CD14-positive monocyte (primary cell): Measurements from ENCODE around the gene TESPA1. TPM values are rescaled to one million over a fixed set of nuclear protein-coding genes. Genes with fewer than 3 reads are reported as not detected.

ENCODE experiments used
- DNase-seq, 3 donors: peaks; one replicate each; pipeline ENCODE4 v3.0.0-alpha.2; 2011 to 2022
- H2AFZ ChIP-seq: 2 replicates; pipeline ENCODE4 v1.6.0; 2012; ENCODE audit warnings: mild to moderate bottlenecking, low read depth, low read length, inconsistent platforms; ENCODE audit not compliant: insufficient read depth, poor library complexity, severe bottlenecking
- H3K27ac ChIP-seq, 2 donors: 1 replicate in 1 of 2; 2 replicates in 1 of 2; pipeline ENCODE4 v1.5.1; 2012 to 2013; ENCODE audit warnings: low read length in 2 of 2, control low read depth in 1 of 2, inconsistent platforms in 1 of 2, low read depth in 1 of 2, mild to moderate bottlenecking in 1 of 2
- H3K27me3 ChIP-seq, 2 donors: one replicate each; pipeline versions ENCODE4 v1.6.0 to v1.6.1; 2011 to 2013; ENCODE audit warnings: low read length in 2 of 2; ENCODE audit not compliant: control insufficient read depth in 2 of 2, insufficient read depth in 2 of 2
- H3K36me3 ChIP-seq, 2 donors: replicated peaks in 1 of 2; 1 replicate in 1 of 2; 2 replicates in 1 of 2; pipeline versions ENCODE4 v1.5.1 to v1.6.1; 2012 to 2013; ENCODE audit warnings: low read length in 2 of 2, control low read depth in 1 of 2, inconsistent platforms in 1 of 2, mild to moderate bottlenecking in 1 of 2; ENCODE audit not compliant: insufficient read depth in 2 of 2, control insufficient read depth in 1 of 2
- H3K4me1 ChIP-seq, 2 donors: 1 replicate in 1 of 2; 2 replicates in 1 of 2; pipeline versions ENCODE4 v1.5.1 to v1.6.1; 2012 to 2013; ENCODE audit warnings: low read length in 2 of 2, control low read depth in 1 of 2, inconsistent platforms in 1 of 2, mild to moderate bottlenecking in 1 of 2, moderate library complexity in 1 of 2; ENCODE audit not compliant: insufficient read depth in 2 of 2, control insufficient read depth in 1 of 2
- H3K4me2 ChIP-seq: replicated peaks from 2 replicates; pipeline ENCODE3; 2012; ENCODE audit warnings: low read length, moderate library complexity, mild to moderate bottlenecking; ENCODE audit not compliant: poor library complexity, severe bottlenecking; ENCODE audit errors: extremely low read depth
- H3K4me3 ChIP-seq, 3 experiments: fragments of 200-600 bp in 1 of 3; sonication (generic) in 1 of 3; replicated peaks in 1 of 3; 1 replicate in 2 of 3; 2 replicates in 1 of 3; pipeline ENCODE4 v1.5.1; 2011 to 2013; ENCODE audit warnings: low read length in 3 of 3, mild to moderate bottlenecking in 3 of 3, control low read depth in 2 of 3, low read depth in 2 of 3, inconsistent platforms in 1 of 3, moderate library complexity in 1 of 3
- H3K79me2 ChIP-seq: 2 replicates; pipeline ENCODE4 v1.6.0; 2012; ENCODE audit warnings: mild to moderate bottlenecking, control low read depth, inconsistent platforms, low read length, moderate library complexity; ENCODE audit not compliant: insufficient read depth
- H3K9ac ChIP-seq: 2 replicates; pipeline ENCODE4 v1.6.0; 2017; ENCODE audit warnings: low read length, mild to moderate bottlenecking; ENCODE audit not compliant: insufficient read depth, poor library complexity, severe bottlenecking
- H3K9me3 ChIP-seq, 2 donors: replicated peaks in 1 of 2; 1 replicate in 1 of 2; 2 replicates in 1 of 2; pipeline versions ENCODE4 v1.5.1 to v1.6.1; 2012 to 2013; ENCODE audit warnings: low read length in 2 of 2, control low read depth in 1 of 2; ENCODE audit not compliant: control insufficient read depth in 1 of 2, insufficient read depth in 1 of 2
- H4K20me1 ChIP-seq: 2 replicates; pipeline ENCODE4 v1.6.0; 2012; ENCODE audit warnings: mild to moderate bottlenecking, low read length, control low read depth, moderate library complexity; ENCODE audit not compliant: insufficient read depth
- H3K27ac Mint-ChIP-seq, 7 donors: one replicate each; pipeline ENCODE4 v1.8.0; 2020; ENCODE audit warnings: mild to moderate bottlenecking in 7 of 7, mixed read lengths in 7 of 7, moderate library complexity in 6 of 7, inconsistent platforms in 2 of 7
- H3K27me3 Mint-ChIP-seq, 3 donors: one replicate each; pipeline ENCODE4 v1.8.0; 2021 to 2022; ENCODE audit warnings: low read depth in 3 of 3, mild to moderate bottlenecking in 3 of 3, mixed read lengths in 3 of 3, moderate library complexity in 3 of 3, inconsistent platforms in 1 of 3
- H3K36me3 Mint-ChIP-seq, 2 donors: one replicate each; pipeline ENCODE4 v1.8.0; 2020; ENCODE audit warnings: mixed read lengths in 2 of 2, inconsistent platforms in 1 of 2, mild to moderate bottlenecking in 1 of 2
- H3K4me1 Mint-ChIP-seq: one replicate; pipeline ENCODE4 v1.8.0; 2020; ENCODE audit warnings: mild to moderate bottlenecking, mixed read lengths
- H3K4me3 Mint-ChIP-seq, 2 donors: one replicate each; pipeline ENCODE4 v1.8.0; 2020; ENCODE audit warnings: mild to moderate bottlenecking in 2 of 2, mixed read lengths in 2 of 2, moderate library complexity in 1 of 2
- H3K9me3 Mint-ChIP-seq, 7 donors: one replicate each; pipeline ENCODE4 v1.8.0; 2020 to 2022; ENCODE audit warnings: mixed read lengths in 7 of 7, mild to moderate bottlenecking in 6 of 7, moderate library complexity in 6 of 7, inconsistent platforms in 2 of 7
- CTCF ChIP-seq: fragments of 200-600 bp; IDR thresholded peaks from one replicate; pipeline ENCODE4 v1.8.0; 2022; ENCODE audit warnings: antibody characterized with exemption, mild to moderate bottlenecking
- WGBS: methylation state at CpG from one replicate; pipeline ENCODE4 v1.1.5; 2013; ENCODE audit warnings: missing lambda C conversion rate; ENCODE audit not compliant: insufficient coverage; 5-methylcytosine and 5-hydroxymethylcytosine counted together
- intact Hi-C, 2 donors: fragments of 100-400 bp; cut with micrococcal nuclease; formaldehyde crosslinking; loops; one replicate each; pipeline versions ENCODE4 v1.15.0 to v1.15.1; 2023
- polyA plus RNA-seq, 3 donors: library from polyadenylated mRNA; depleted of rRNA in 1 of 3; unstranded in 2 of 3; stranded (reverse) in 1 of 3; fragments of 300-500 nt in 2 of 3; fragments of >200 nt in 1 of 3; fragmentation: Illumina TruSeq in 2 of 3; gene quantifications; 1 replicate in 2 of 3; 2 replicates in 1 of 3; pipeline ENCODE4 v1.2.3, GENCODE V29; 2012 to 2021

TESPA1 gene
- polyA plus RNA-seq, 3 donors, result 0.23 to 0.61 (median 0.37) TPM

- peak; percentile 93 for TF ChIP-seq CTCF
- Mint-ChIP-seq H3K27ac (peak overlapping the region in 2 of 7 donors; percentile 14 to 28), H3K9me3 (peaks cover 0 to 2% (median 0%) of the 10 kb centered on the region in 7 donors), H3K27me3 (peaks cover 0 to 7% (median 4%) of the 10 kb centered on the region in 3 donors), H3K4me3 (no peak overlapping the region), H3K4me1 (peaks cover 18% of the 10 kb centered on the region), H3K36me3 (no peaks in the 10 kb centered on the region)
- no peaks in the 10 kb centered on the region for H3K36me3 ChIP-seq
- WGBS, result 65% methylated on average over 5 of the region's 12 CpGs
- no peaks in the 10 kb centered on the region for H3K9me3 ChIP-seq
- no peak overlapping the region for H3K4me3 ChIP-seq
- no peak overlapping the region for H2AFZ ChIP-seq
- no peaks in the 10 kb centered on the region for H4K20me1 ChIP-seq
- H3K9ac ChIP-seq, result no peak overlapping the region
- peak; percentile 58 to 79 (median 73) for DNase-seq
- intact Hi-C loops, result loop anchor here in 1 of 2 donors (2.0 kb wide), 1 partner anchor 79 kb away; no protein-coding TSS in a partner anchor
- H3K79me2 ChIP-seq, result no peaks in the 10 kb centered on the region
- no peak overlapping the region for H3K27ac ChIP-seq
- H3K4me1 ChIP-seq, result peaks cover 14 to 17% of the 10 kb centered on the region in 2 donors
- H3K27me3 ChIP-seq, result no peaks in the 10 kb centered on the region
- H3K4me2 ChIP-seq, result no peak overlapping the region
Measured at GRCh38 chr12:54993181-54993835, 8.7 kb upstream of the TESPA1 start.

GRCh38 chr12:54991991-54992375, 7.4 kb upstream of the TESPA1 start:
- H3K9me3 ChIP-seq, result no peaks in the 10 kb centered on the region
- peak overlapping the region in 2 of 7 donors; percentile 43 to 63 for H3K27ac Mint-ChIP-seq
- 24% methylated on average over 2 of the region's 5 CpGs for WGBS
- intact Hi-C loops, result loop anchor here in 1 of 2 donors (2.0 kb wide), 1 partner anchor 81 kb away; no protein-coding TSS in a partner anchor
- H3K27ac ChIP-seq, result peak overlapping the region in 1 of 2 donors; percentile 58
- no peaks in the 10 kb centered on the region for H3K36me3 ChIP-seq
- H3K4me1 ChIP-seq, result peaks cover 14 to 17% of the 10 kb centered on the region in 2 donors
- no peak overlapping the region for H3K4me2 ChIP-seq
- H3K27me3 ChIP-seq, result no peaks in the 10 kb centered on the region
- H3K9ac ChIP-seq, result no peak overlapping the region
- peaks cover 0 to 2% (median 0%) of the 10 kb centered on the region in 7 donors for H3K9me3 Mint-ChIP-seq
- H3K27me3 Mint-ChIP-seq, result peaks cover 3 to 8% (median 4%) of the 10 kb centered on the region in 3 donors
- H3K36me3 Mint-ChIP-seq, result no peaks in the 10 kb centered on the region
- peak in 2 of 3 donors; percentile 1 to 12 for DNase-seq
- H2AFZ ChIP-seq, result peak overlapping the region; percentile 19
- no peaks in the 10 kb centered on the region for H4K20me1 ChIP-seq
- peaks cover 18% of the 10 kb centered on the region for H3K4me1 Mint-ChIP-seq
- no peak for TF ChIP-seq CTCF
- H3K79me2 ChIP-seq, result no peaks in the 10 kb centered on the region
- H3K4me3 Mint-ChIP-seq, result no peak overlapping the region
- H3K4me3 ChIP-seq, result no peak overlapping the region
